VCaP (cell line): ENCODE results near the gene GCNT1.
"Not testable (repeated sequence)": the region's sequence is repeated elsewhere in the genome, so short reads cannot be mapped to it uniquely, and the experiment has no call there.

Experiments
- H3K27ac ChIP-seq: fragments of 450-650 bp; 2 replicates; pipeline ENCODE4 v1.5.1; 2017
- CTCF ChIP-seq: fragments of 450-650 bp; conservative IDR thresholded peaks from 2 replicates; pipeline ENCODE4 v1.5.1; 2017; ENCODE audit warnings: mild to moderate bottlenecking, moderate library complexity

The GCNT1 gene

GRCh38 chr9:76521906-76522305 lies 62.9 kb downstream of the GCNT1 start:
- TF ChIP-seq CTCF: no peak
- H3K27ac ChIP-seq: peak overlapping the region; percentile 43

- not testable (repeated sequence) for H3K27ac ChIP-seq
These were observed 64.7 kb downstream of the GCNT1 start for GRCh38 chr9:76523617-76524200.

- TF ChIP-seq CTCF: no peak
- no peak overlapping the region for H3K27ac ChIP-seq
These were observed 66.2 kb downstream of the GCNT1 start for GRCh38 chr9:76525196-76525595.

GRCh38 chr9:76526026-76526425 lies 67.0 kb downstream of the GCNT1 start:
- no peak overlapping the region for H3K27ac ChIP-seq
- no peak for TF ChIP-seq CTCF

GRCh38 chr9:76528056-76528455 lies 69.1 kb downstream of the GCNT1 start:
- no peak overlapping the region for H3K27ac ChIP-seq
- no peak for TF ChIP-seq CTCF

- TF ChIP-seq CTCF: no peak
- H3K27ac ChIP-seq: no peak overlapping the region
These were observed 69.7 kb downstream of the GCNT1 start for GRCh38 chr9:76528642-76529190.

GRCh38 chr9:76529653-76530052 lies 70.7 kb downstream of the GCNT1 start:
- TF ChIP-seq CTCF: no peak
- no peak overlapping the region for H3K27ac ChIP-seq

- H3K27ac ChIP-seq: peak overlapping the region; percentile 38; the same call in 1 of the 2 replicates
- TF ChIP-seq CTCF: no peak
These were observed 71.6 kb downstream of the GCNT1 start for GRCh38 chr9:76530458-76531110.
